ENCODE results near the gene CDON. TPM values are rescaled to one million over a fixed set of nuclear protein-coding genes. Genes with fewer than 3 reads are reported as not detected.

Gene CDON
- total and polyA plus RNA-seq, 4 donors, result 1.5 to 25.6 (median 9.9) TPM

GRCh38 chr11:125948278-125949051, 114.2 kb downstream of the CDON start:
- Histone ChIP-seq H3K9ac (ENCODE audit: insufficient read depth in 1 of 2, low read length in 2 of 2) (no peak overlapping the region), H3K4me1 (ENCODE audit: control insufficient read depth in 5 of 5, insufficient read depth in 5 of 5, low read length in 5 of 5) (peaks cover 3 to 23% (median 8%) of the 10 kb centered on the region in 5 donors), H3K4me3 (no peak overlapping the region), H3K36me3 (ENCODE audit: control insufficient read depth in 4 of 4, insufficient read depth in 4 of 4, low read length in 4 of 4) (no peaks in the 10 kb centered on the region), H3K27ac (ENCODE audit: low read depth in 1 of 2, low read length in 1 of 2) (no peak overlapping the region), H3K9me3 (ENCODE audit: control insufficient read depth in 4 of 4, insufficient read depth in 3 of 4, low read length in 3 of 4) (no peaks in the 10 kb centered on the region), H3K27me3 (ENCODE audit: control insufficient read depth in 3 of 3, insufficient read depth in 3 of 3, low read length in 2 of 3) (peaks cover 0 to 4% (median 0%) of the 10 kb centered on the region in 3 donors)
- no peak for TF ChIP-seq CTCF (IDR thresholded peaks at IDR 0.05; ENCODE audit: control extremely low read depth, extremely low read depth)
- DNase-seq (no peak), ATAC-seq (ENCODE audit: insufficient read depth, low FRiP score) (no peak)
- 85 to 88% methylated on average over 23 of the region's 23 CpGs for WGBS, 2 donors

GRCh38 chr11:125947419-125948277, 115.0 kb downstream of the CDON start:
- Histone ChIP-seq H3K9ac (ENCODE audit: insufficient read depth in 1 of 2, low read length in 2 of 2) (no peak overlapping the region), H3K36me3 (ENCODE audit: control insufficient read depth in 4 of 4, insufficient read depth in 4 of 4, low read length in 4 of 4) (no peaks in the 10 kb centered on the region), H3K4me1 (ENCODE audit: control insufficient read depth in 5 of 5, insufficient read depth in 5 of 5, low read length in 5 of 5) (peaks cover 3 to 19% (median 3%) of the 10 kb centered on the region in 5 donors), H3K27me3 (ENCODE audit: control insufficient read depth in 3 of 3, insufficient read depth in 3 of 3, low read length in 2 of 3) (peaks cover 0 to 4% (median 0%) of the 10 kb centered on the region in 3 donors), H3K9me3 (ENCODE audit: control insufficient read depth in 4 of 4, insufficient read depth in 3 of 4, low read length in 3 of 4) (no peaks in the 10 kb centered on the region), H3K27ac (ENCODE audit: low read depth in 1 of 2, low read length in 1 of 2) (no peak overlapping the region), H3K4me3 (no peak overlapping the region)
- TF ChIP-seq CTCF (IDR thresholded peaks at IDR 0.05; ENCODE audit: control extremely low read depth, extremely low read depth), result no peak
- no peak for DNase-seq
- no peak for ATAC-seq (ENCODE audit: insufficient read depth, low FRiP score)
- WGBS, 2 donors, result 86 to 87% methylated on average over 24 of the region's 24 CpGs

- H3K4me1 ChIP-seq (ENCODE audit: control insufficient read depth in 5 of 5, insufficient read depth in 5 of 5, low read length in 5 of 5), result peaks cover 3 to 14% (median 3%) of the 10 kb centered on the region in 5 donors
- 91 to 92% methylated on average over 14 of the region's 14 CpGs for WGBS, 2 donors
- no peak for TF ChIP-seq CTCF (IDR thresholded peaks at IDR 0.05; ENCODE audit: control extremely low read depth, extremely low read depth)
- H3K9me3 ChIP-seq (ENCODE audit: control insufficient read depth in 4 of 4, insufficient read depth in 3 of 4, low read length in 3 of 4), result no peaks in the 10 kb centered on the region
- H3K36me3 ChIP-seq (ENCODE audit: control insufficient read depth in 4 of 4, insufficient read depth in 4 of 4, low read length in 4 of 4), result no peaks in the 10 kb centered on the region
- no peak for ATAC-seq (ENCODE audit: insufficient read depth, low FRiP score)
- no peak overlapping the region for H3K9ac ChIP-seq (ENCODE audit: insufficient read depth in 1 of 2, low read length in 2 of 2)
- H3K27ac ChIP-seq (ENCODE audit: low read depth in 1 of 2, low read length in 1 of 2), result no peak overlapping the region
- no peak overlapping the region for H3K4me3 ChIP-seq
- no peak for DNase-seq
- peaks cover 0 to 4% (median 0%) of the 10 kb centered on the region in 3 donors for H3K27me3 ChIP-seq (ENCODE audit: control insufficient read depth in 3 of 3, insufficient read depth in 3 of 3, low read length in 2 of 3)
Observed at GRCh38 chr11:125946712-125947418, 115.8 kb downstream of the CDON start.

Data from lung (tissue), 12 donors.